ENCODE data around the gene KLC1.

DNA sequence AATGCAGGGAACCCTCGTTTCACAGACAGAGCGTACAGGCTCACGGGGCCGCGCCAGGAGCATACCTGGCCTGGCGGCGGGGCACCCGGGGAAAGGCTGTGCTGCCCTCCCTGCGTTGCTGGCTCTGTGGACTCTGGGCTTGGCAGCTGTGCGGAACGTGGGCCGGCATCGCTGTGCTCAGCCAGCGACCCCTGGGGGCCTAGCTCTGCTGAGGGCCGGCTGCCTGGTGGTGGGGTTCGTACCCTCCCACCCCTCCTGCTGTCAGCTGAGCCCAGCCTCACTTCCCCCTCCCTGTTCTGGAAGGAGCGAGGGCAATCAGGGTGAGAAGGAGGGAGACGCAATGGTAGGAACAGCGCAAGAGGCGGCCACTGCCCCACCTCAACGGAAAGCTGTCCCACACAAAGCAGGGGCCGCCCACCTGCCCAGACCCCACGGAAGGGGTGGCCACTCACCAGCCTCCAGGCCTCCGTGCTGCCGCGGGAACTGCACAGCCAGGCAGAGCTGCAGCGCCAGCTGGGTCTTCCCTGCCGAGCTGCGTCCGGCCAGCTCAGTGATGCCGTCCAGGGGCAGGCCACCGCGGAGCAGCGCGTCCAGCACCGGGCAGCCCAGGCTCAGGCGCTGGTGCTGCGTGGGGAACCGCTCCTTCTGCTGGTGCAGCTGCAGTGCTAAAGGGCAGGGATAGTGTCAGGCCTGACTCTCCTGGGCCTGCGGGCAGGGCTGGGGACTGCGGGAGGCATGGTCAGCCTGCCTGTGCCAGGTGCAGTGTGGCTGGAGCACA, 77.7 kb downstream of the KLC1 start:
- TF ChIP-seq POLR2A (IDR thresholded peaks at IDR 0.05) (no peak), POLR2AphosphoS5 (IDR thresholded peaks at IDR 0.05) (no peak), EP300 (IDR thresholded peaks at IDR 0.05) (no peak)
- TF ChIP-seq, protein P1, sequence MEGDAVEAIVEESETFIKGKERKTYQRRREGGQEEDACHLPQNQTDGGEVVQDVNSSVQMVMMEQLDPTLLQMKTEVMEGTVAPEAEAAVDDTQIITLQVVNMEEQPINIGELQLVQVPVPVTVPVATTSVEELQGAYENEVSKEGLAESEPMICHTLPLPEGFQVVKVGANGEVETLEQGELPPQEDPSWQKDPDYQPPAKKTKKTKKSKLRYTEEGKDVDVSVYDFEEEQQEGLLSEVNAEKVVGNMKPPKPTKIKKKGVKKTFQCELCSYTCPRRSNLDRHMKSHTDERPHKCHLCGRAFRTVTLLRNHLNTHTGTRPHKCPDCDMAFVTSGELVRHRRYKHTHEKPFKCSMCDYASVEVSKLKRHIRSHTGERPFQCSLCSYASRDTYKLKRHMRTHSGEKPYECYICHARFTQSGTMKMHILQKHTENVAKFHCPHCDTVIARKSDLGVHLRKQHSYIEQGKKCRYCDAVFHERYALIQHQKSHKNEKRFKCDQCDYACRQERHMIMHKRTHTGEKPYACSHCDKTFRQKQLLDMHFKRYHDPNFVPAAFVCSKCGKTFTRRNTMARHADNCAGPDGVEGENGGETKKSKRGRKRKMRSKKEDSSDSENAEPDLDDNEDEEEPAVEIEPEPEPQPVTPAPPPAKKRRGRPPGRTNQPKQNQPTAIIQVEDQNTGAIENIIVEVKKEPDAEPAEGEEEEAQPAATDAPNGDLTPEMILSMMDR (IDR thresholded peaks at IDR 0.05), result no peak

All from sigmoid colon (tissue), 4 donors.